HG03571 (cell line): Measurements from ENCODE around the gene ESYT2.
"Not testable (repeated sequence)": the region's sequence is repeated elsewhere in the genome, so short reads cannot be mapped to it uniquely, and the experiment has no call there.

Experiments used
- ATAC-seq: cut with Tn5 transposase; IDR thresholded peaks from one replicate; pipeline ENCODE4 v1.9.1; 2021; ENCODE audit not compliant: unreplicated experiment

ESYT2 gene

DNA sequence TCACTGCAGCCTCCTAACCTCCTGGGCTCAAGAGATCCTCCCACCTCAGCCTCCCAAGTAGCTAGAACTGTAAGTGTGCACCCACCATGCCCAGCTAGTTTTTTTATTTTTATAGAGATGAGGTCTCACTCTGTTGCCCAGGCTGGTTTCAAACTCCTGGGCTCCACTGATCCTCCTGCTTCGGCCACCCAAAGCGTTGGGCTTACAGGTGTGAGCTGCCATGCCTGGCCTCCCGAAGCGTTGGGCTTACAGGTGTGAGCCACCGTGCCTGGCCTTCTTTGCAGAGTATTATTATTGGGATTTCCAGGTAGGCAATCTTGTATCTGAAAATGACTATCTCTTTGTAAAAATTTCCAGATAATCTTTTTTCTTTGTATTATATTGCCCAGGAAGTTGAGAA, 101.6 kb downstream of the ESYT2 start:
- no peak for ATAC-seq

DNA sequence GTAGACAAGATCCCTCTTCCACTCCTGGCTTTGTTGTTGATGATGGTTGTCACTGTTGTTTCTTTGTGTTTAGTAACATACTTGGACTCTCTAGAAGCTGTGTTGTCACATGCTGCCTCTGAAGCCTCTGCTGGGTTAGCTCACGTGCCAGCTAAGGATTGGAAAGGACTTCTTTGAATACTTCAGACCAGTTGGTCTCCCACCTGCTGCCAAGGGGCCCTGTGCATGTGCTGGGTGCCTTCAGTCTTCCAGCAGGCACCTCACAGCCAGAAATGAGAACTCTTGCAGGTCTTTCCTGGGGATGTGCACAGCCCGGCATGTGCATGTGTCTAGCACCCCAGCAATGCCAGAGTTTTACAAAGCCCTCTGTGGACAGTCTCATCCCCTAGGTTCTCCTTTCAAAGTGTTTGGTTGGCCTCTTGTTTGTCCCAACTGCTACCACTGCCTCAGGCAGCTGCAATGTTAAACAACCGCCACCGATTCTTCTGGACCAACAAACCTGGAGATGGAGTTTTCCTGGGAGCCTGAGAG, 103.0 kb downstream of the ESYT2 start:
- ATAC-seq, result no peak

DNA sequence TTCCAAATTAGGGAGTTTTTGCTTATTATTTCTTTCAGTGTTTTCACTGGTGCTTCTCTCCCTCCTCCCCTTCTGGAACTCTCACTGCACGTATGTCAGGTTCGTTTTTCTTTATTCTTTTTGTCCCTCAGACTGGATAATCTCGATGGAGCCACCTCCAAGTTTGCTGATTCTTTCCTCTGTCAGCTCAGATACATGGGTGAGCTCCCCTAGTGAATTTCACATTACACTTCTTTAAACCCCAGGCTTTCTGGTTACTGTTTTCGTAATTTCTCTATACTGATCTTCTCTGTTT, 103.9 kb downstream of the ESYT2 start:
- no peak for ATAC-seq

DNA sequence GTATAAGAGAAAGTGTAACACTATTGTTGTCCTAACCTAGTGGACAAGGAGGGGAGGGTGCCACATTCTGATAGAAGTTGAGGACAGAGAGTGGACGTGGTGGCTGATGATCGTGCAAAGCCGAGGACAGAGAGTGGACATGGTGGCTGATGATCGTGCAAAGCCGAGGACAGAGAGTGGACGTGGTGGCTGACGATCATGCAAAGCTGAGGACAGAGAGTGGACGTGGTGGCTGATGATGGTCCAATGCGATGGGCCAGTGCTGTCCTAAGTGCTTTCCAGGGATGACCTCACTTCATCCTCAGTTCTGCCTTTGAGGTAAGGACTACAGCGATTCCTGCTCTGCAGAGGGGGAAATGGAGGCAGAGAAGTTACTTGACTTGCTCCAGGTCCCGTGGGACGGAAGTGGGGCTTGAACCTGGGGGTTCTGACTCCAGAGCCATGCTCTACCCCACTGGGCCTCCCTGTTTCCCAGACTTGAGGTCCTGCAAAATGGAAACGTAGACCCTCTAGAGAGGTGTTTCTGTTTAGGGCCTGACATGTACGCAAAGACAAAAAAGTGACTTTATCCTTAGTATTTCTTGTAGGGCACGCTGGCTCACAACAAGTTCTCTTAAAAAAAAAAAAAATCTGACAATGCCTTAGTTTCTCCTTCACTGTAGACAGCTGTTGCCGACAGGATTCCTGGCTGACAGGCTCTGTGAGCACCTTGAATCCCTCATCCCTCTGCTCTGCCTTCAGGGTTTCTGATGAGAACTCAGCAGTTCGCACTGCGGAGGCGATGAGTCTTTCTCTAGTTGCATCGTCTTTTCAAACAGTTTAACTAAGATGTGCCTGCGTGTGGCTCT, 104.4 kb downstream of the ESYT2 start:
- no peak for ATAC-seq

DNA sequence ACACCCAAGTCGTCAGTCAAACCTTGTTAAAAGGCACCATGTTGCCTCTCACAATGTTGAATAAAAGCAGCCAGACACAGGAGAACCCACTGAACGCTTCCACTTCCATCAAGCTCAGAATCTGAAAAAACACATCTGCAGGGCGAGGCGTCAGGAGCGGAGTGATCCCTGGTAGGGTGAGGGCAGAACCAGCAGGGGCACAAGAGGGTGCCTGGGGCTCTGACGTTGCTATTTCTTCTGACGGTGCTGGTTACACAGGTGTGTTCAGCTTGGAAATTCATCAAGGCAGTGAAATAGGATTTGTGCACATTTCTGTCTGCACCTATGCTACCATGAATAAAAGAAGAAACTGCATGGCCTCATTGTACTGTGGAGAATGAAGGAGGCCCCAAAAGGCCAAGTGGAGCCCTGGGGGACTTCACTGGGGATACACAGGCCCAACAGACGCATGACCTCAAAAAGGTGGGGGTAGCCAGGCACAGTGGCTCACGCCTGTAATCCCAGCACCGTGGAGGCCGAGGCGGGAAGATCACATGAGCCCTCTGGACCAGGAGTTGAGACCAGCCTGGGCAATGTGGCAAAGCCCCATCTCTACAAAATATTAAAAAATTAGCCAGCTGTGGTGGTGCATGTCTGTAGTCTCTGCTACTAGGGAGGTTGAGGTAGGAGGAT, 105.5 kb downstream of the ESYT2 start:
- ATAC-seq, result no peak

DNA sequence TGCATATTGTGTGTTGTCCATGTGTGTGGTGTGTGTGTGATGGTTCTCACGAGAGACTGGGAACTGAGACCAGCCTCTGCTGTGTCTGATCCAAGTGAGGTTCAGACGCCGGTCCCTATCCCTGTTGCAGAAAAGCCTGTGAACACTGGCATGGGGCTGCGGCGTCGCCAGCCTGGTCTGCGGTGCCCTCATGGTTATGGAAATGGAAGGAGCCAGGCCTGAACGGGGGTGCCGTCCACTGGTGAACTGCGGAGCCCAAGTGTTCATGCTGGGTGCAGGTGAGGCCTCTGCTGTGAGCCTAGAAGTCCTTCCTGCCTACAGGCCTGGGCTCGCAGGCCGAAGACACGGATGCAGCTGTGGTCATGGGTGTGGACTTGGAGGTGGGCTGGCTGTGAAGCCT, 106.0 kb downstream of the ESYT2 start:
- no peak for ATAC-seq

DNA sequence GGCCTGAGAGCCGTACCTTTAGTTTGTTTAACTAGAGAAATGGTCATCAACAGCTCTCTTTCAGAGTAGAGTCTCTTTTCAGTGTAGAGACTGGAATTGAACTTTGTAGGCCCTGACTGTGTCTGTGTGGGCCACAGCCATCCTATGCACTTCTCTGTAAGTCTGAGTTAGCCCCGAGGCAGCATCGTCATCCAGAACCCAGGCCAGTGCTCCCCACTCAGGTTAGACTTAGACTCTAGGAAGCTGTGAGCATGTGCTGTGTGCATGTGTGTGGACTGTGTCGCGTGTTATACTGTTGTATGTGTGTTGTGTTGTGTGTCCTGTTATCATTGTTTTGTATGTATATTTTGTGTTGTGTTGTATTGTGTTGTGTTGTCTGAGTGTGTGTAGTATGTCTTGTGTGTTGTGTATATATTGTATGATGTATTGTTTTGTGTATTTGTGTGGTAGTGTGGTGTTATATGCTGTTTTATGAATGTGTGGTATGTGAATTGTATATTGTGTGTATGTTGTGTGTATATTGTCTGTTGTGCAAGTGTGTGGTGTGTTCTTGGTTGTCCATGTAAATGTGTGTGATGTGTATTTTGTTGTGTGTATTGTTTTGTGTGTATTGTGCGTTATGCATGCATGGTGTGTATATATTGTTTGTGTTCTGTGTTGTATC, 106.6 kb downstream of the ESYT2 start:
- no peak for ATAC-seq

DNA sequence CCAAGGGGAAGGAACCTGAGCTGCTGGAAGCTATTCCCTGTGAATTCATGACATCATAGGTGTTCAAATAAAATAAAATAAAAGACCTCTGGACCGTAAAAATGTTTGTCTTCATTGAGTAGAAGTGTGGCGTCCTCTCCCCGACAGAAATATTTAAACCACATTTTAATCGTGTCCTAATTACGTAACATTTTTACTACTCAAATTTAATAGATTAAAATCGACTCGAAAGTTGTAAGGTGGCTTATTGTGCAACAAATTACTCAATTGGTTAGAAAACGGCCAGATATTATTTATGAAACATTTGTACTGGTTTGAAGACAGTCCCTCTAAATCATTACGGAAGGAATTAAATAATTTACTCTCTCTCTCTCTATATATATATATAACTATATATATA, 109.2 kb downstream of the ESYT2 start:
- ATAC-seq, result no peak

DNA sequence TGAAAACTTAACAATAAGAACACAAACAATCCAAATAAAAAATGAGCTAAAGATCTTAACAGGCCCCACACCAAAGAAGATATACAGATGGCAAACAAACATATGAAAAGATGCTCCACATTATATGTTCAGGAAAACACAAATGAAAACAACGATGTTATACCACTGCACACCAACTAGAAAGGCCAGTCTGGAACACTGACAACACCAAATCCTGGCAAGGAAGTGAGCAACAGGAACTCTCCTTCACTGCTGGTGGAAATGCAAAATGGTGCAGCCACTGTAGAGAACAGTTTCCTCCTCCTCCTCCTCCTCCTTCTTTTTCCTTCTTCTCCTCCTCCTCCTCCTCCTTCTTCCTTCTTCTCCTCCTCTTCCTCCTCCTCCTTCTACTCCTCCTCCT, 112.5 kb downstream of the ESYT2 start:
- ATAC-seq, result no peak

DNA sequence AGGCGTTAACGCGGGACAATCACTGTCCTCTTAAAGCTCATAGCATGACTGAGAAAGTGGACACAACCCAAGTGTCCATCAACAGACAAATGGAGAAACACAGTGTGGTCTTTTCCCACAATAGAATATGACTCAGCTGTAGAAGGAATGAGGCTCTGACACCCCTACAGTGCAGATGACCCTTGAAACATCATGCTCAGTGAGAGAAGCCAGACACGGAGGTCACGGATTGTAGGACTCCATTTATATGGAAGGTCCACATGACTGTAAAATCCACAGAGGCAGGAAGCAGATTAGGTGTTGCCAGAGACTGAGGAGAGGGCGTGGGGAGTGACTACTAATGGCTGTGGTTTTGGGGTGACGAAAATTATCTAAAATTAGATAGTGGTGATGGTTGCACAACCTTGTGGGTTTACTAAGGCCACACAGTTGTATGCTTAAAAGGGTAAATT, 118.6 kb downstream of the ESYT2 start:
- no peak for ATAC-seq

DNA sequence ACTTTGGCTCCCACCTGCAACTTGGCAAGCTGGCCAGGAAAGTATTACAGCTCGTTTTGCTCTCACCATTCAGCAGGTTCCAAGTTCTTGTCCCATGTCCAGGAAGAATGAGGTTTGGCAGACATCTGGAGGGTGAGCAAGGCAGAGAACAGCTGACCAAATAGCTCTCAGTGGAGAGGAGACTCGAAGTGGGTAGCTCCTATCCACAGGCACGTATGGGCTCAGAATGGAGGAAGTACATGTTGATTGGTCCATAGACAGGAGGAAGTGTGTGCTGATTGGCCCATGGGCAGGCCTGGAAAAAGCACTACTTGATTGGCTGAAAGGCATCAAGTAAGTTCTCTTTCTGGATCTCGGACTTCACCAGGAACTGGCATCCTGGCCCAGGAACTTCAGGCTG, 121.7 kb downstream of the ESYT2 start:
- no peak for ATAC-seq

DNA sequence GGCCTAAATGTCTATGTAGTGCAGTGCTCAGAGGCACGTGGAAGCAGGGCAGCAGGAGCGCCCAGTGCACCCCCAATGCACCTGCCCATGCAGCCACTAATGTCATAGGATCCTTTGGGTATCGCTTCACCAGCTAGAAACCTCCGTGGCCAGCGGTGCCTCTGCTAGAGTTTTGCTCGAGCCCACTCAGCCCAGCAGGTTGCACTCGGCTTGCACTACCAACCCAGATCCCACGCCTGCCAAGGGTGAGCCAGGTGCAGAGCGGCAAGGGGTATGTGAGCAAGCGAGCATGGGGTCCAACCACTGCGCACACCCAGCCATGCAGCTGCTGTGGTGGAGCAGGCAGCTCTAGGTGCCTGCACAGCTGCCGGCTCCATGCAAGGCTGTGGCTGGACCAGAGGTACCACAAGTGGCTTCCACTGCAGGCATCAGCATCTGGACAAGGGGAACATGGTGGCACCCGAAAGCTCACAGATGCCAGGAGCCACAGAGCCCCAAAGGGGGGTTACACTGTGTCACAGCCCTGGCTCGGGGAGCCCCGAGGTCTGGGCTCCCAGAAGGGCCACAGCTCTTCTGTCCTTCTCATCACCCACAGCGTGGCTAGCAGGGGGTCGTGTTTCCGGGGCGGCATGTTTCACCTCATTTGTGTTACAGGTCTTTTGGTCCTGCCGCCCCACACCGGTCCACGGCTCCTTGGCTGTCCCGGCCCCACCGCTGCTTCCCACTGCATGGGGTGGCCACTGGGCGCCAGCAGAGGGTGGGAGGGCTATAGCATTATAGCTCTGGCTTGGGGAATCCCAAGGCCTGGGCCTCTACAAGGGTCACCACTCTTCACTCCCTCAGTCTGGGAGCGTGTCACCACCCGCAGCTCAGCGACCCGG, 122.4 kb downstream of the ESYT2 start:
- no peak for ATAC-seq

DNA sequence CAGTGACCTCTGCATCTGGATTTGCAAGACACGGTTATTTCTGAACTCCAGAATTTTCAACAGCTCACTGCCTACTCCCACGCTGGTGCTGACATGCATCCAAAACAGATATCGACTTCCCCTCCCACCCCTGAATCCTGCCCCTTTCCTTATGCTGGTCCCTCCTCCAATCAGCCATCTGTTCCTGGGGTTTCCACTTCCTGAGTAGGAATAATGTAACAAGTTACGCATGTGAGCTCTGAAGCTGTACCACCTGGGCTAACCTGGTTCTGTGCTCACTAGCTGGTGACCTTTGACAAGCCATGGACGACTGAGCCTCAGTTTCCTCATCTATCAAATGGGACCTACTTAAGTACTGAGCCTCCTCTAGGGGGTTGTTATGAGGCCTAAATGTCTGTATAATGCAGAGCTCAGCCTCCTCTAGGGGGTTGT, 123.0 kb downstream of the ESYT2 start:
- ATAC-seq, result no peak

DNA sequence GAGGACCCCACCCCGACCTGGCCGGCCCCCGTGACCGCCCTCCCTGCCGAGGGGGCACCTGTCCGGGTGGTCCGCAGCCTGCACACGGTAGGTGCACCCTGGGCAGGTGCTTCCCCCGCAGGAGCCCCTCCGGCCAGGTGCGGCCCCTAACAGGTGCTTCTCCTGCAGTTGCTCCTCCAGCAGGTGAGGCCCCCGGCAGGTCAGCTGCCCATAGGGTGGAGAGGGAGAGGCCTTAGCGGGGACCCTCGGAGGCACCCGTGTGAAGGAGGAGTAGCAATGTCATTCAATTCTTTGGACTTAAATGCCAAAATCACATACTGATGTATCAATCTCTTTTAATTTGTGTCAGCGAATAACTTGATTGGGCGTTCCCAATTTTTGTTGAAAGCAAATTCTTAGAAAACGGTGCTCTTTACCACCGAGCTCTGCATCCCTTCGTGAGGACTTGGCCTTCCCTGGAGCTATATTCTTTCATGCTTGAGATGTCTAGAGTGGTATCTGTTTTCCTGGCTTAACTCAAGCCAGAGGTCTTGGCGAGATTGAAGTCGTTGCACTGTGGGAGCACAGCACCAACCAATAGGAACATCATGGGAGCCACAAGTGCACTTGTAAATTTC, 124.0 kb downstream of the ESYT2 start:
- peak; percentile 3 for ATAC-seq

DNA sequence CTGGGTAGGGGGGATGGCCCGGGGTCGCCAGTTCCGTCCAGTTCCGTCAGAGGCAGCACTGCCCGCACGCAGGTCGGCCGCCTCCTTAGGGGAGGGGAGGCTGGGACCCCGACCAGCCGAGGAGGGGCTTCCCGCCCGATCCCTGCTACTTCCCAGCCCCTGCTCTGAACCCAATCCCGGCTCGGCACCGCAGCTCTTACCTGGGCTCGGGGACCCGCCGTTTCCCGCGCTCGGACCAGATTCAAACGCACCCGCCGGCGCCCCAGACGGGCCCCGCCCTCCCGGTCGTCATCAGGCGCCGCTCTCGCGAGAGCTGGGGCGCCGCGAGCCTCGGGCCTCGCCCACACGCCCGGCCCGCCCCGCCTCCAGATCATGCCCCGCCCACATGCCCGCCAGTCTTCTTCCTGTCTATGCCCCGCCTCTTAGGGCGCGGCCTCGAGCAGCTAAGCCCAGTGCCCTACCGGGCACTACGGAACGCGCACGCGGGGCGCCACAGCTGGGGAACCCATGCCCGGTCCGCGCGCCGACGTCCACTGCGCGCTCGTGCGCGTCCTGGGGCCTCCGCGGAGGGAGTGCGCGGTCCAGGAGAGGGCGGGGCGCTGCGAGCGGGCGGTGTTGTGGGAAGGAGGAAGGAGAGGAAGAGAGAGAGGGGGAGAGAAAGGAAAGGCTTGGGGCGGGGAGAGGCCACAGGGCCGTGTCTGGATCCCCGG, 124.6 kb downstream of the ESYT2 start, which contains the start of gene NCAPG2:
Gene NCAPG2, minus strand, starts transcription at position 281 of the 710 bp plus-strand sequence. CDS start 2,905 bp downstream, outside the sequence.
- peak; percentile 97 for ATAC-seq

DNA sequence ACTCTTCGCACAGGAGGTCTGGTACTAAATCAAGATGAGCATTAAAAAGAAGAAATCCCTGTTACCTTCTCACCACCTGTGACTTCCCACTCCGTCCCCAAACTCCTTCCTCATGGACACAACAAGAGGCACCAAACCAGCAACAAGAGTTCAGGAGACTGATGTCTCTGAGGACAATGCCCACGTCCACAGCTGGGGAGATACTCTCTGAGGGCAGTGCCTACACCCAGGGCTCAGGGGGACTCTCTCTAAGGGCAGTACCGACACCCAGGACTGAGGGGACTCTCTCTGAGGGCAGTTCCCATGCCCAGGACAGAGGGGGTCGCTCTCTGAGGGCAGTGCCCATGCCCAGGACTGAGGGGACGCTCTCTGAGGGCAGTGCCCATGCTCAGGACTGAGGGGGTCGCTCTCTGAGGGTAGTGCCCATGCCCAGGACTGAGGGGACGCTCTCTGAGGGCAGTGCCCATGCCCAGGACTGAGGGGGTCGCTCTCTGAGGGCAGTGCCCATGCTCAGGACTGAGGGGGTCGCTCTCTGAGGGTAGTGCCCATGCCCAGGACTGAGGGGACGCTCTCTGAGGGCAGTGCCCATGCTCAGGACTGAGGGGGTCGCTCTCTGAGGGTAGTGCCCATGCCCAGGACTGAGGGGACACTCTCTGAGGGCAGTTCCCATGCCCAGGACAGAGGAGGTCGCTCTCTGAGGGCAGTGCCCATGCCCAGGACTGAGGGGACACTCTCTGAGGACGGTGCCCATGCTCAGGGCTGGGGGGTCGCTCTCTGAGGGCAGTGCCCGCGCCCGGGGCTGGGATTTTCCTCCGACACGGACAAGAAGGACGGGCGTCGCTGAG, 125.4 kb downstream of the ESYT2 start:
- not testable (repeated sequence) for ATAC-seq

DNA sequence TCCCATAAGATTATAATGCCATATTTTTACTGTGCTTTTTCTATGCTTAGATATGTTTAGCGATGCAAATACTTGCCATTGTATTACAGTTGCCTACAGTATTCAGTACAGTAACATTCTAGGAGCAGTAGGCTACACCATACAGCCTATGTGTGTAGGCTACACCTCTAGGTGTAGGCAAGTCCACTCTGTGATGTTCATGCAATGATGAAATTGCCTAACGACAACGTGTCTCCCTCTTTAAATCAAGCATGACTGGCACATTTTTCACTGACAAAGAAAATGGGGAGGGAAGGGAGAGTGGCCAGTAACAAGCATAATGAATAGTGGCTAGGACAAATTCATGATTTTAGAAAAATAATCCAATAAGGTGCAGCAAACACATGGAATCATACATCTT, 126.4 kb downstream of the ESYT2 start:
- ATAC-seq, result no peak

DNA sequence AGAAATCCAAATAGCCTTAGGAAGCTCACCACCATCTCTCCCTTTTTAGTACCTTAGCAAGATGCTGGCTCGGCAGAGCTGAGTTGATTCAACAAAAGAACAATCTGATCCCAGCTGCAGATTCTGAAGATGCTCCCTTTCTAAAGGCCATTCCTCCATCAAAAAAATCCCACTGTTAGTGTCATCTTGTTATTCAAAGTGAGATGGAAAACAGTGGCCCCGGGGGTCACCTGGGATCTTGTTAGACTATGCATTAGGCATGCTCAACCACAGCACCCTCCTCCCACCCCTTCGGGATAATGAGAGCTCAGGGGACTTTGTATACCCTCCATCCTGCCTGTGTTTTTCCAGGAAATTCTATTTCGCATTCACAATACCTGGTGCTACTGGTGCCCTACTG, 127.1 kb downstream of the ESYT2 start:
- ATAC-seq, result no peak

DNA sequence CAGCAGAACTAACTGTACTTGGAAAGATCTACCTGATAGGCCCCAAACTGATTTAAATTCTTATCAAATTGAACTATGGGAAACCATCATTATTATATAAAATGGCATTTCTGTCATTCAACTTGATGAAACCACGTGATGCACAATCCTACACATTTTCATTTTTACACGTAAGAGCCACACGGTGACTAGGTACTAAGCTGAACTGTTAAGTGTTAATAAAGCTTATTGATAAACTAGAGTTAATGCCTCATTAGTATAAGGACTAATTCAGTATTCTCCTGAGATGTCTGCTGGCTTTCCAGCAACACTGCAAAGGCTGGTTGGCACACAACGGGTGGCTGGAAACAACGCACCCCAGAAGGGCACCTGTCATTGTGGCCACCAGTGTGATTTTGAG, 129.3 kb downstream of the ESYT2 start:
- ATAC-seq, result no peak
